ENCODE results near the gene CPNE2.
"Not testable (repeated sequence)": the region's sequence is repeated elsewhere in the genome, so short reads cannot be mapped to it uniquely, and the experiment has no call there.

The CPNE2 gene

DNA sequence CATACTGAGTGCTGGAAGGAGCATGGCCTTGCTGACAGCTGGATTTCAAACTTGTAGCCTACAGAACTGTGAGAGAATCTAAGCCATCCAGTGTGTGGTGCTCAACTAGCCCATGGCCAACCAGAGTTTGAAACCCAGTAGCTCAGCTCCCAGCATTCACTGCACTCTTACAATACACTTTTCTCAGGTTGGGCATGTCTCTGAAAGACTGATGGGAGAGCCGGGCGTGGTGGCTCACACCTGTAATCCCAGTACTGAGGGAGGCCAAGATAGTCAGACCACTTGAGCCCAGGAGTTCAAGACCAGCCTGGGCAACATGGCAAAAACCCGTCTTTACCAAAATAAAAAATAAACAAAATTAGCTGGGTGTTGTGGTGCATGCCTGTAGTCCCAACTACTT, 3.8 kb downstream of the CPNE2 start:
- DNase-seq (ENCODE audit: low read depth): no peak
- no peak overlapping the region for H3K4me3 ChIP-seq (ENCODE audit: control insufficient read depth, low read depth, low read length)
- TF ChIP-seq, protein P1, sequence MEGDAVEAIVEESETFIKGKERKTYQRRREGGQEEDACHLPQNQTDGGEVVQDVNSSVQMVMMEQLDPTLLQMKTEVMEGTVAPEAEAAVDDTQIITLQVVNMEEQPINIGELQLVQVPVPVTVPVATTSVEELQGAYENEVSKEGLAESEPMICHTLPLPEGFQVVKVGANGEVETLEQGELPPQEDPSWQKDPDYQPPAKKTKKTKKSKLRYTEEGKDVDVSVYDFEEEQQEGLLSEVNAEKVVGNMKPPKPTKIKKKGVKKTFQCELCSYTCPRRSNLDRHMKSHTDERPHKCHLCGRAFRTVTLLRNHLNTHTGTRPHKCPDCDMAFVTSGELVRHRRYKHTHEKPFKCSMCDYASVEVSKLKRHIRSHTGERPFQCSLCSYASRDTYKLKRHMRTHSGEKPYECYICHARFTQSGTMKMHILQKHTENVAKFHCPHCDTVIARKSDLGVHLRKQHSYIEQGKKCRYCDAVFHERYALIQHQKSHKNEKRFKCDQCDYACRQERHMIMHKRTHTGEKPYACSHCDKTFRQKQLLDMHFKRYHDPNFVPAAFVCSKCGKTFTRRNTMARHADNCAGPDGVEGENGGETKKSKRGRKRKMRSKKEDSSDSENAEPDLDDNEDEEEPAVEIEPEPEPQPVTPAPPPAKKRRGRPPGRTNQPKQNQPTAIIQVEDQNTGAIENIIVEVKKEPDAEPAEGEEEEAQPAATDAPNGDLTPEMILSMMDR (IDR thresholded peaks at IDR 0.05; ENCODE audit: control insufficient read depth, insufficient read depth, low read depth, low read length, missing control alignments): no peak

DNA sequence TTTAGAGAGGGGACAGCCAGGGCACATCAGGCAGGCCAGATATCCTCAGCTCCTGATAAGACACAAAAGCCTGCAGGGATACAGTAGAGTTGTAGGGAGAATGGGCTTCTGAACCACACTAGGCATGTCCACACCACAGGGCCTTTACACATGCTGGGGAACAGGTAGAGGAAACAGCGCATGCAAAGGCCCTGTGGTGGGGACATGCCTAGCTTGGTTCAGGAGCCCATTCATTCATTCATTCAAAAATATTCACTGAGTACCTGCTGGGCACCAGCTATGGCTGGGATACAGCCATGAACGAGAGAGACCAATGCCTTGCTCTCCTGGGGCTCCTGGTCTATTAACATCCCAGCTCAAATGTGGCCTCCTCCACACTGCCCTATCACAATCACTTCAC, 4.4 kb downstream of the CPNE2 start:
- no peak for DNase-seq (ENCODE audit: low read depth)
- H3K4me3 ChIP-seq (ENCODE audit: control insufficient read depth, low read depth, low read length): no peak overlapping the region
- TF ChIP-seq, protein P1 (IDR thresholded peaks at IDR 0.05; ENCODE audit: control insufficient read depth, insufficient read depth, low read depth, low read length, missing control alignments): no peak

DNA sequence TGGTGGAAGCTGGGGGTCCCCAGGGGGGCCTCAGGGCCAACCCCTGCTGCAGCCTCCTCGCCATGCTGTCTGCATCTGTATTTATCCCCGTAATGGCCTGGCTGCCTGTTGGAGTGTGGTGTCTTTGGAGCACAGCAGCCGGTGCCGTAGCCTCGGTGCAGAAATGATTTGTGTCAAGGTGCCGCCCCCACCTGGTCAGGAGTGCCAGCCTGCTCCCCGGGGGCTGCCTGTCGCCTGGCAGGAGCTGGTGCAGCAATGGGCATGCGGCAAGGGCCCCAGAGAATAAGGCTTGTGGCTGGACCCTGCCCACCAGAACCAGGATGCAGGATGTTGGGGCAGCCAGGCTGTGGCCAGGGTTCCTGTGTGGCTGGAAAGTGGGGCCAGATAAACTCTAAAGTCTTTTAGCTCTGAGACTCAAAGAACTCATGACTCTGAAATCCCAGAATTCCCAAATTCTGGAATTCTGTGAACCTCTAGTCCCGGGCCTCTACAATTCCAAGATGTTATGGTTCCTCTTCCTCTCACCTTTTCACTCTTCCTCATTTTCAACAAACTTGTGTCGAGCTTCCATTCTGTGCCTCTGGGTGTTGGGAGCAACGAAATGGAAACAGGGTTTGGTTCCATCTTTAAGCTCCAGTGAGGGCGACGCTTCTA, 5.9 kb downstream of the CPNE2 start:
- no peak overlapping the region for H3K4me3 ChIP-seq (ENCODE audit: control insufficient read depth, low read depth, low read length)
- TF ChIP-seq, protein P1 (IDR thresholded peaks at IDR 0.05; ENCODE audit: control insufficient read depth, insufficient read depth, low read depth, low read length, missing control alignments): no peak
- DNase-seq (ENCODE audit: low read depth): no peak

DNA sequence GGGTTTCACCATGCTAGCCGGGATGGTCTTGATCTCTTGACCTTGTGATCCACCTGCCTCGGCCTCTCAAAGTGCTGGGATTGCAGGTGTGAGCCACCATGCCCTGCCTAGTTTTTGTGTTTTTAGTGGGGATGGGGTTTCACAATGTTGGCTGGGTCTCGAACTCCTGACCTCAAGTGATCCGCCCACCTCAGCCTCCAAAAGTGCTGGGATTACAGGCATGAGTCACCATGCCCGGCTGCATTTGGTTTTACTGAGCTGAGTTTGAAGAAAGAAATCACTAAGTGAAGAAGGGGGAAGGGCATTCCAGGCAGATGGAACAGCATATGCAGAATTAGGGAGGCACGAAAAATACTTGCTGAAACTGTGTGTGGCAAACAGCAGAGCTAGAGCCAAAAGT, 7.6 kb downstream of the CPNE2 start:
- DNase-seq (ENCODE audit: low read depth); H3K4me3 ChIP-seq (ENCODE audit: control insufficient read depth, low read depth, low read length): not testable (repeated sequence)

DNA sequence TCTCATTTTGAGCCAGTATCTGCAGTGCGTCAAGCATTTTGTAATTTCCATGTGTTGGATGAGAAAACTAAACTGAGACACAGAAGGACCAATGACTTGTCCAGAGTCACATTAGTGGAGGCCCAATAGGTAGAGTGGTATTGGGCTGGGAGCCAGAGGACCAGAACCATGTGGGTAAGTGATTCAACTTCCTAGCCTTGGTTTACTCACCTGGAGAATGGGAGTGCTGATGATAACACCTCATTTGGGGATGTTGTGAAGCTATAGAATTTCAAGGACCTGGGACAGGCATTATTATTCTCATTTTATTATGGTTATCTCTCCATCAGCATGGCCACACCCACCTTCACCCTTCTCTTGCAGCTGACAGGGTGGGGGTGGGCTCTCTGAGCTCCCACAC, 8.1 kb downstream of the CPNE2 start:
- DNase-seq (ENCODE audit: low read depth): no peak
- TF ChIP-seq, protein P1 (IDR thresholded peaks at IDR 0.05; ENCODE audit: control insufficient read depth, insufficient read depth, low read depth, low read length, missing control alignments): no peak
- no peak overlapping the region for H3K4me3 ChIP-seq (ENCODE audit: control insufficient read depth, low read depth, low read length)

DNA sequence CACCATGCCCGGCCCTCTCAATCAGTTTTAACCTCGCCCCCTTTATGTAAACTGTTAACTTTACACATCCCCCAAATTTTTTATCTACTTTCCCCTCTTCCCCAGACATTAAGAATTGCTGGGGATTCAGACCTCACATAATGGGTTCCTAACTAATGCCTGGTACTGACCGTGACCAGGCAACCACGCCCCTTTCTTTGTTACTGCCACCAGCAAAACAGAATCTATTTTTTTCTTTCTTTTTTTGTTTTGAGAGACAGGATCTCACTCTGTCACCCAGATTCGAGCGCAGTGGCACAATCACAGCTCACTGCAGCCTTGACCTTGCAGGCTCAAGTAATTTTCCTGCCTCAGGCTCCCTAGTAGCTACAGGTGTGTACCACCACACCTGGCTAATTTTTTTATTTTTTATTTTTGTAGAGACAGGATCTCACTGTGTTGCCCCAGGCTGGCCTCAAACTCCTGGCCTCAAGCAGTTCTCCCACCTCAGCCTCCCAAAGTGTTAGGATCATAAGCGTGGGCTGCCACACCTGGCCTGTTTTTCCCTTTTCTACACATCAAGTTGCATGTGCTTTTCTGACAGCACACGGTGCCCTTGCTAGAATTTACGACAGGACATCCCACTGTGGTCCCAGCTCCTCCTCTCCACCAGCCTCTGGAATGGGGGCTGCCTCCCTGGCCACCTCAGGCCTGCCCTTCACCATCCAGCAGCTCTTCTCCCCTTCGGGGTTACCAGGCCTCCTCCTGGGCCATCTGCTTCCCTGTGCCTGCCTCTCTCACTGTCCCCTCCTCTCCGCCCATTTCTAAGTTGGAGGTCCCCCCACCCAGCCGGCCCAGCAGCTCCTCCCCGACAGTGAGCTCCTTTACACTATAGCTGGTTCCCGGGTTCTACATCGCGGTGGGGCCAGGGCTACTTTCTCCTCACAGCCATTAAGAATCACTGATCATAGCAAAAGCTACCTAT, 10.8 kb downstream of the CPNE2 start:
- no peak for DNase-seq (ENCODE audit: low read depth)
- no peak overlapping the region for H3K4me3 ChIP-seq (ENCODE audit: control insufficient read depth, low read depth, low read length)
- TF ChIP-seq, protein P1 (IDR thresholded peaks at IDR 0.05; ENCODE audit: control insufficient read depth, insufficient read depth, low read depth, low read length, missing control alignments): no peak

DNA sequence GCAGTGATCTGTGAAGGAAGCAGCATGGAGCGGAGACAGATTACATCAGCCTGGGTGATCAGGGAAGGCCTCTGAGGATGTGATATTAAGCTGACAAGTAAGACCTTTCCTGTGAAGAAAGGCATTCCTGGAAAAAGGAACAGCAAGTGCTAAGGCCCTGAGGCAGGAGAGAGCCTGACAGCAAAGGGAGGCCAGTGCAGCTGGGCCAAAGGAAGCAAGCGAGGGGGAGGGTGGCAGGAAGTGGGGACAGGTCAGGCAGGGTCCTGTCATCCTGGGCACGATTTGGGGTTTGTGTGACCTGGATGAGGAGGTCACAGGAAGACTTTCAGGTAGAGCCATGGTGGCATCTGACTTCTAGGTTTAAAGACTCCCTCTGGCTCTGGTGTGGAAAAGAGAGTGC, 12.3 kb downstream of the CPNE2 start:
- TF ChIP-seq, protein P1 (IDR thresholded peaks at IDR 0.05; ENCODE audit: control insufficient read depth, insufficient read depth, low read depth, low read length, missing control alignments): no peak
- no peak for DNase-seq (ENCODE audit: low read depth)
- no peak overlapping the region for H3K4me3 ChIP-seq (ENCODE audit: control insufficient read depth, low read depth, low read length)

All from AG09309 (cell line).